Measurements from ENCODE around the gene FXR1.

FXR1 gene

GRCh38 chr3:180882115-180882514, 30.4 kb upstream of the FXR1 start:
- in situ Hi-C loops (cut with MboI; ENCODE audit: low pct_unique_long_range_greater_than_20kb, low sequenced_read_pairs, unreplicated experiment): no loop called here
- no peak for TF ChIP-seq CTCF (IDR thresholded peaks at IDR 0.05; ENCODE audit: extremely low read depth, insufficient read depth, missing control alignments)
- no peak for DNase-seq (ENCODE audit: low spot score)

GRCh38 chr3:180888992-180889560, 23.4 kb upstream of the FXR1 start:
- no peak for TF ChIP-seq CTCF (IDR thresholded peaks at IDR 0.05; ENCODE audit: extremely low read depth, insufficient read depth, missing control alignments)
- in situ Hi-C loops (cut with MboI; ENCODE audit: low pct_unique_long_range_greater_than_20kb, low sequenced_read_pairs, unreplicated experiment): no loop called here
- no peak for DNase-seq (ENCODE audit: low spot score)

GRCh38 chr3:180898572-180898971, 13.9 kb upstream of the FXR1 start:
- in situ Hi-C loops (cut with MboI; ENCODE audit: low pct_unique_long_range_greater_than_20kb, low sequenced_read_pairs, unreplicated experiment): no loop called here

GRCh38 chr3:180909369-180910127, 2.9 kb upstream of the FXR1 start:
- no peak for TF ChIP-seq CTCF (IDR thresholded peaks at IDR 0.05; ENCODE audit: extremely low read depth, insufficient read depth, missing control alignments)
- DNase-seq (ENCODE audit: low spot score): no peak
- in situ Hi-C loops (cut with MboI; ENCODE audit: low pct_unique_long_range_greater_than_20kb, low sequenced_read_pairs, unreplicated experiment): no loop called here

More at GRCh38 chr3:180898572-180898971, 13.9 kb upstream of the FXR1 start:
- no peak for DNase-seq (ENCODE audit: low spot score)
- TF ChIP-seq CTCF (IDR thresholded peaks at IDR 0.05; ENCODE audit: extremely low read depth, insufficient read depth, missing control alignments): no peak

- no peak for DNase-seq (ENCODE audit: low spot score)
- TF ChIP-seq CTCF (IDR thresholded peaks at IDR 0.05; ENCODE audit: extremely low read depth, insufficient read depth, missing control alignments): no peak
- in situ Hi-C loops (cut with MboI; ENCODE audit: low pct_unique_long_range_greater_than_20kb, low sequenced_read_pairs, unreplicated experiment): no loop called here
Measured at GRCh38 chr3:180910823-180911222, 1.6 kb upstream of the FXR1 start.

- in situ Hi-C loops (cut with MboI; ENCODE audit: low pct_unique_long_range_greater_than_20kb, low sequenced_read_pairs, unreplicated experiment): no loop called here
- no peak for TF ChIP-seq CTCF (IDR thresholded peaks at IDR 0.05; ENCODE audit: extremely low read depth, insufficient read depth, missing control alignments)
- DNase-seq (ENCODE audit: low spot score): peak; percentile 19
Measured at GRCh38 chr3:180911876-180912303, 580 bp upstream of the FXR1 start.
